ENCODE results near the gene TLR6. TPM values are rescaled to one million over a fixed set of nuclear protein-coding genes. Genes with fewer than 3 reads are reported as not detected.

Gene TLR6
- total and polyA plus RNA-seq, 2 of the 8 experiments (the other 6 are each of a cell fraction or from before 2014, with no cell fraction given) = 0.02 to 0.09 TPM

DNA sequence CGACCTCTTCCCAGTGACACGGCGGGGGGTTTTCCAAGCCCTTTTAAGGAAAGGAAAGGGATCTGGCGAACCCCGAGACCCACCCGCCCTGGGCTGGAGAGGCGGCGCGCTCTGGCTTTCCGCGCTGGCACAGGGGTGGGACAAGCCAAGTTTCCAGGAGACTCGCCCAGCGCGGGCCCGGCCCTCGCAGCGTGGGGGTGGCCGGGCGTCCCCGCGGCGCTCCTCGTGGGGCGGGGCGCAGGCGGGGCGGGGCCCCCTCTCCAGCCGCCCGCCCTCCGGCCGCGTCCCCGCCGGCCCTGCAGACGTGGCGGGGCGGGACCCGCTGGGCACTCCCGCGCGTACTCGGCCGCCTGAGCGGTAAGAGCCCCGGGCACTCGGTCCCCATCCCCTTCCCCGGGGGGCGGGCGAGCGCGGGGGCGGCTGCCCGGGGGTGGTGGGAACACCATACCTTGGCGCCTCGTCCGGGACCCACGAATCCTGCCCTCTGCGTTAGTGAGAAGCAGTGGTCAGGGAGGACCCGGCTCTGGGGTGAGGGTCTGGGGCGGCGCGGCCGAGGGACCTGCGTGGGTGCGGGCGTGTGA lies 11.0 kb upstream of the TLR6 start, which contains the start of gene FAM114A1 (continued):
- no peak for TF ChIP-seq EP300 (IDR thresholded peaks at IDR 0.05; ENCODE audit: borderline replicate concordance in 1 of 2, low read depth in 2 of 2, low read length in 2 of 2)
- TF ChIP-seq, protein P1, sequence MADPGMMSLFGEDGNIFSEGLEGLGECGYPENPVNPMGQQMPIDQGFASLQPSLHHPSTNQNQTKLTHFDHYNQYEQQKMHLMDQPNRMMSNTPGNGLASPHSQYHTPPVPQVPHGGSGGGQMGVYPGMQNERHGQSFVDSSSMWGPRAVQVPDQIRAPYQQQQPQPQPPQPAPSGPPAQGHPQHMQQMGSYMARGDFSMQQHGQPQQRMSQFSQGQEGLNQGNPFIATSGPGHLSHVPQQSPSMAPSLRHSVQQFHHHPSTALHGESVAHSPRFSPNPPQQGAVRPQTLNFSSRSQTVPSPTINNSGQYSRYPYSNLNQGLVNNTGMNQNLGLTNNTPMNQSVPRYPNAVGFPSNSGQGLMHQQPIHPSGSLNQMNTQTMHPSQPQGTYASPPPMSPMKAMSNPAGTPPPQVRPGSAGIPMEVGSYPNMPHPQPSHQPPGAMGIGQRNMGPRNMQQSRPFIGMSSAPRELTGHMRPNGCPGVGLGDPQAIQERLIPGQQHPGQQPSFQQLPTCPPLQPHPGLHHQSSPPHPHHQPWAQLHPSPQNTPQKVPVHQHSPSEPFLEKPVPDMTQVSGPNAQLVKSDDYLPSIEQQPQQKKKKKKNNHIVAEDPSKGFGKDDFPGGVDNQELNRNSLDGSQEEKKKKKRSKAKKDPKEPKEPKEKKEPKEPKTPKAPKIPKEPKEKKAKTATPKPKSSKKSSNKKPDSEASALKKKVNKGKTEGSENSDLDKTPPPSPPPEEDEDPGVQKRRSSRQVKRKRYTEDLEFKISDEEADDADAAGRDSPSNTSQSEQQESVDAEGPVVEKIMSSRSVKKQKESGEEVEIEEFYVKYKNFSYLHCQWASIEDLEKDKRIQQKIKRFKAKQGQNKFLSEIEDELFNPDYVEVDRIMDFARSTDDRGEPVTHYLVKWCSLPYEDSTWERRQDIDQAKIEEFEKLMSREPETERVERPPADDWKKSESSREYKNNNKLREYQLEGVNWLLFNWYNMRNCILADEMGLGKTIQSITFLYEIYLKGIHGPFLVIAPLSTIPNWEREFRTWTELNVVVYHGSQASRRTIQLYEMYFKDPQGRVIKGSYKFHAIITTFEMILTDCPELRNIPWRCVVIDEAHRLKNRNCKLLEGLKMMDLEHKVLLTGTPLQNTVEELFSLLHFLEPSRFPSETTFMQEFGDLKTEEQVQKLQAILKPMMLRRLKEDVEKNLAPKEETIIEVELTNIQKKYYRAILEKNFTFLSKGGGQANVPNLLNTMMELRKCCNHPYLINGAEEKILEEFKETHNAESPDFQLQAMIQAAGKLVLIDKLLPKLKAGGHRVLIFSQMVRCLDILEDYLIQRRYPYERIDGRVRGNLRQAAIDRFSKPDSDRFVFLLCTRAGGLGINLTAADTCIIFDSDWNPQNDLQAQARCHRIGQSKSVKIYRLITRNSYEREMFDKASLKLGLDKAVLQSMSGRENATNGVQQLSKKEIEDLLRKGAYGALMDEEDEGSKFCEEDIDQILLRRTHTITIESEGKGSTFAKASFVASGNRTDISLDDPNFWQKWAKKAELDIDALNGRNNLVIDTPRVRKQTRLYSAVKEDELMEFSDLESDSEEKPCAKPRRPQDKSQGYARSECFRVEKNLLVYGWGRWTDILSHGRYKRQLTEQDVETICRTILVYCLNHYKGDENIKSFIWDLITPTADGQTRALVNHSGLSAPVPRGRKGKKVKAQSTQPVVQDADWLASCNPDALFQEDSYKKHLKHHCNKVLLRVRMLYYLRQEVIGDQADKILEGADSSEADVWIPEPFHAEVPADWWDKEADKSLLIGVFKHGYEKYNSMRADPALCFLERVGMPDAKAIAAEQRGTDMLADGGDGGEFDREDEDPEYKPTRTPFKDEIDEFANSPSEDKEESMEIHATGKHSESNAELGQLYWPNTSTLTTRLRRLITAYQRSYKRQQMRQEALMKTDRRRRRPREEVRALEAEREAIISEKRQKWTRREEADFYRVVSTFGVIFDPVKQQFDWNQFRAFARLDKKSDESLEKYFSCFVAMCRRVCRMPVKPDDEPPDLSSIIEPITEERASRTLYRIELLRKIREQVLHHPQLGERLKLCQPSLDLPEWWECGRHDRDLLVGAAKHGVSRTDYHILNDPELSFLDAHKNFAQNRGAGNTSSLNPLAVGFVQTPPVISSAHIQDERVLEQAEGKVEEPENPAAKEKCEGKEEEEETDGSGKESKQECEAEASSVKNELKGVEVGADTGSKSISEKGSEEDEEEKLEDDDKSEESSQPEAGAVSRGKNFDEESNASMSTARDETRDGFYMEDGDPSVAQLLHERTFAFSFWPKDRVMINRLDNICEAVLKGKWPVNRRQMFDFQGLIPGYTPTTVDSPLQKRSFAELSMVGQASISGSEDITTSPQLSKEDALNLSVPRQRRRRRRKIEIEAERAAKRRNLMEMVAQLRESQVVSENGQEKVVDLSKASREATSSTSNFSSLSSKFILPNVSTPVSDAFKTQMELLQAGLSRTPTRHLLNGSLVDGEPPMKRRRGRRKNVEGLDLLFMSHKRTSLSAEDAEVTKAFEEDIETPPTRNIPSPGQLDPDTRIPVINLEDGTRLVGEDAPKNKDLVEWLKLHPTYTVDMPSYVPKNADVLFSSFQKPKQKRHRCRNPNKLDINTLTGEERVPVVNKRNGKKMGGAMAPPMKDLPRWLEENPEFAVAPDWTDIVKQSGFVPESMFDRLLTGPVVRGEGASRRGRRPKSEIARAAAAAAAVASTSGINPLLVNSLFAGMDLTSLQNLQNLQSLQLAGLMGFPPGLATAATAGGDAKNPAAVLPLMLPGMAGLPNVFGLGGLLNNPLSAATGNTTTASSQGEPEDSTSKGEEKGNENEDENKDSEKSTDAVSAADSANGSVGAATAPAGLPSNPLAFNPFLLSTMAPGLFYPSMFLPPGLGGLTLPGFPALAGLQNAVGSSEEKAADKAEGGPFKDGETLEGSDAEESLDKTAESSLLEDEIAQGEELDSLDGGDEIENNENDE (IDR thresholded peaks at IDR 0.05; ENCODE audit: insufficient replicate concordance, low read length) = no peak
- no peak for TF ChIP-seq CTCF (IDR thresholded peaks at IDR 0.05; ENCODE audit: control extremely low read depth in 1 of 3, insufficient read depth in 1 of 3, low read depth in 1 of 3, low read length in 3 of 3)
- no peak for TF ChIP-seq SP2 (IDR thresholded peaks at IDR 0.05; ENCODE audit: low read length)
